DOHH2 (cell line): ENCODE results near the gene ENDOD1.

Experiments
- H3F3A ChIP-seq: fragments of 200-600 bp; sonication (generic), shearing (Covaris generic); 2 replicates; pipeline ENCODE4 v1.6.0; 2016; ENCODE audit warnings: antibody characterized with exemption, mild to moderate bottlenecking; ENCODE audit not compliant: control insufficient read depth, insufficient read depth
- H3K27ac ChIP-seq: fragments of 200-600 bp; sonication (generic); 2 replicates; pipeline ENCODE4 v1.5.1; 2014; ENCODE audit warnings: low read depth, mild to moderate bottlenecking, low read length, moderate library complexity
- H3K27me3 ChIP-seq: fragments of 200-600 bp; sonication (generic); 2 replicates; pipeline ENCODE4 v1.6.1; 2014; ENCODE audit warnings: mild to moderate bottlenecking, low read length, mixed read lengths; ENCODE audit not compliant: control insufficient read depth
- H3K36me3 ChIP-seq: fragments of 200-600 bp; sonication (generic); 2 replicates; pipeline ENCODE4 v1.6.1; 2014; ENCODE audit warnings: mild to moderate bottlenecking, low read length, moderate library complexity, mixed read lengths; ENCODE audit not compliant: control insufficient read depth
- H3K4me1 ChIP-seq: fragments of 200-600 bp; sonication (generic); 2 replicates; pipeline ENCODE4 v1.6.1; 2014; ENCODE audit warnings: mild to moderate bottlenecking, low read length, mixed read lengths; ENCODE audit not compliant: control insufficient read depth
- H3K4me2 ChIP-seq: fragments of 200-600 bp; sonication (generic); 2 replicates; pipeline ENCODE4 v1.6.0; 2014; ENCODE audit warnings: mild to moderate bottlenecking, low read length, moderate library complexity
- H3K4me3 ChIP-seq: fragments of 200-600 bp; sonication (generic); 2 replicates; pipeline ENCODE4 v1.5.1; 2014; ENCODE audit warnings: mild to moderate bottlenecking, low read length, mixed read lengths
- H3K79me2 ChIP-seq: fragments of 200-600 bp; sonication (generic); 2 replicates; pipeline ENCODE4 v1.6.1; 2014; ENCODE audit warnings: mild to moderate bottlenecking, low read length, mixed read lengths; ENCODE audit not compliant: control insufficient read depth
- H3K9me2 ChIP-seq: fragments of 200-600 bp; sonication (generic); replicated peaks from 2 replicates; pipeline ENCODE4 v1.6.1; 2014; ENCODE audit warnings: mild to moderate bottlenecking, low read length, mixed read lengths; ENCODE audit not compliant: control insufficient read depth
- H3K9me3 ChIP-seq: fragments of 200-600 bp; sonication (generic); 2 replicates; pipeline ENCODE4 v1.6.1; 2014; ENCODE audit warnings: antibody characterized with exemption, low read length, mixed read lengths; ENCODE audit not compliant: control insufficient read depth, insufficient read depth
- H4K20me1 ChIP-seq: fragments of 200-600 bp; sonication (generic); 2 replicates; pipeline ENCODE4 v1.6.0; 2014; ENCODE audit warnings: low read depth, mild to moderate bottlenecking, antibody characterized with exemption, low read length, moderate library complexity; ENCODE audit not compliant: control insufficient read depth, insufficient read depth
- CTCF ChIP-seq: fragments of 200-600 bp; sonication (generic); IDR thresholded peaks from one replicate; pipeline ENCODE4 v1.5.1; 2014; ENCODE audit warnings: antibody characterized with exemption, mild to moderate bottlenecking, low read depth, low read length; ENCODE audit not compliant: poor library complexity, severe bottlenecking
- EZH2phosphoT487 ChIP-seq: fragments of 200-600 bp; sonication (generic); IDR thresholded peaks from 2 replicates; pipeline ENCODE4 v1.6.1; 2017; ENCODE audit warnings: borderline replicate concordance, mild to moderate bottlenecking, antibody characterized with exemption, low read length, moderate library complexity, mixed read lengths

The ENDOD1 gene

GRCh38 chr11:95138448-95138847 lies 48.8 kb downstream of the ENDOD1 start:
- no peak overlapping the region for H3K27ac ChIP-seq
- H3F3A ChIP-seq = no peaks in the 10 kb centered on the region
- H3K79me2 ChIP-seq = no peaks in the 10 kb centered on the region
- no peaks in the 10 kb centered on the region for H3K27me3 ChIP-seq
- H4K20me1 ChIP-seq = no peaks in the 10 kb centered on the region
- no peak overlapping the region for H3K4me3 ChIP-seq
- H3K9me2 ChIP-seq = no peaks in the 10 kb centered on the region
- H3K36me3 ChIP-seq = no peaks in the 10 kb centered on the region
- H3K4me1 ChIP-seq = peaks cover 13% of the 10 kb centered on the region
- no peaks in the 10 kb centered on the region for H3K9me3 ChIP-seq
- TF ChIP-seq CTCF (peak; percentile 61), EZH2phosphoT487 (no peak)
- no peak overlapping the region; the same call in 1 of the 2 replicates for H3K4me2 ChIP-seq

- H3K9me2 ChIP-seq = no peaks in the 10 kb centered on the region
- no peaks in the 10 kb centered on the region for H3F3A ChIP-seq
- no peaks in the 10 kb centered on the region for H3K79me2 ChIP-seq
- peaks cover 13% of the 10 kb centered on the region for H3K4me1 ChIP-seq
- H3K4me2 ChIP-seq = no peak overlapping the region
- no peak for TF ChIP-seq EZH2phosphoT487
- no peak for TF ChIP-seq CTCF
- no peak overlapping the region for H3K4me3 ChIP-seq
- H4K20me1 ChIP-seq = no peaks in the 10 kb centered on the region
- H3K36me3 ChIP-seq = no peaks in the 10 kb centered on the region
- H3K9me3 ChIP-seq = no peaks in the 10 kb centered on the region
- H3K27ac ChIP-seq = no peak overlapping the region
- H3K27me3 ChIP-seq = no peaks in the 10 kb centered on the region
Observed at GRCh38 chr11:95140397-95141033, 50.9 kb downstream of the ENDOD1 start.

- no peaks in the 10 kb centered on the region for H4K20me1 ChIP-seq
- H3K4me2 ChIP-seq = no peak overlapping the region
- H3K9me2 ChIP-seq = no peaks in the 10 kb centered on the region
- TF ChIP-seq EZH2phosphoT487 = no peak
- no peak for TF ChIP-seq CTCF
- no peaks in the 10 kb centered on the region for H3K9me3 ChIP-seq
- H3K27ac ChIP-seq = no peak overlapping the region
- no peaks in the 10 kb centered on the region for H3K36me3 ChIP-seq
- peaks cover 13% of the 10 kb centered on the region for H3K4me1 ChIP-seq
- H3F3A ChIP-seq = no peaks in the 10 kb centered on the region
- H3K27me3 ChIP-seq = no peaks in the 10 kb centered on the region
- H3K4me3 ChIP-seq = no peak overlapping the region
- no peaks in the 10 kb centered on the region for H3K79me2 ChIP-seq
Observed at GRCh38 chr11:95142431-95142830, 52.8 kb downstream of the ENDOD1 start.
